Fibroblast of skin of scalp (primary cell): ENCODE data around the gene RAP2C. TPM values are rescaled to one million over a fixed set of nuclear protein-coding genes. Genes with fewer than 3 reads are reported as not detected.

ENCODE experiments used
- DNase-seq: peaks from one replicate; pipeline ENCODE4 v3.0.0-alpha.2; 2013
- polyA plus RNA-seq, 2 experiments: library from polyadenylated mRNA; unstranded; fragments of 120-200 nt; gene quantifications; one replicate each; pipeline ENCODE4 v1.2.1, GENCODE V29; 2013; ENCODE audit not compliant: insufficient read length in 2 of 2

RAP2C gene
- polyA plus RNA-seq (2013, experiment 1 of 2; ENCODE audit: insufficient read length), result 25.8 TPM
- polyA plus RNA-seq (2013, experiment 2 of 2; ENCODE audit: insufficient read length), result 31.6 TPM

DNA sequence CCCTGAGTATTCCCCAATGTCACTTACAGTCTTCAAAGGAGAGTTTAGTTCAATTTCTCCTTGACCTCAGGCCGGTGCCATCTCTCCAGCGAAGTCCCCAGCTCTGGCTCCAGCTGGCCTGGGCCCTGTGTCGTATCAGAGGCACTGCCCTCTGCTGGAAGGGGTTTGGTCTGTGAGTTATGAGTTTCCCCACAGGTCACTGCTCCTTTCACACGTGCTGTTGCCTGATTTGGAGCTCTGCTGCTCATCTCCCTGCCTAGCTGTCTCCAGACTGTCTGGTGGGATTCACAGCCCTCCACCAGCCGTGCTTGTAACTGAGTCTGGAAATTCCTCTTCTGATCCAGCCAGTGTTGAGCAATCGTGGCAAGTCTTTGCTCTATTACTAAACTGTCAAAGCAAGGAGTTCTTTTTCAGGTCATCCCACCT, at the start of gene RAP2C:
RAP2C (minus strand) TSS at position 105 of the 426 bp plus-strand sequence. CDS start 2,179 bp downstream, outside the sequence.
- DNase-seq, result peak; percentile 64

GRCh38 chrX:132267392-132267791, 48.1 kb upstream of the RAP2C start:
- no peak for DNase-seq

GRCh38 chrX:132266583-132267355, 47.5 kb upstream of the RAP2C start:
- DNase-seq, result peak; percentile 42

- no peak for DNase-seq
Observed at GRCh38 chrX:132263127-132263526, 43.9 kb upstream of the RAP2C start.

DNA sequence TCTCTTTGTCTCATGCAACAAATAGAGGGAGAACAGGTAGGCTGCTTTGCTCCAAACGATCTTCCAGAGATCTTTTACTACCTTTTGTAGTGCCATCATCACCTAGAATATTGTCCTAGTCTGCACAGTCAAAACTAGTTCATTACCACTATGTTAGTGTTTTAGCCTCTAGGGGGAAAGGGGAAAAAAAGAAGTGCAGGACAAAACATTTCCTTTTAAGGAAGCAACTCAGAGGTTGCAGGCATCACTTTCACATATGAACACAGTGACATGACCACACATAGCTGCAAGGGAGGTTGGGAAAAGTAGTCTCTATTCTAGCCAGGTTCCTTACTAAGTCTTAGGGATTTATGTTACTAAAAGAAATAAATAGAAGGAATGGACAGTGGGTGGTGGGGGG, 39.3 kb upstream of the RAP2C start:
- peak; percentile 6 for DNase-seq

DNA sequence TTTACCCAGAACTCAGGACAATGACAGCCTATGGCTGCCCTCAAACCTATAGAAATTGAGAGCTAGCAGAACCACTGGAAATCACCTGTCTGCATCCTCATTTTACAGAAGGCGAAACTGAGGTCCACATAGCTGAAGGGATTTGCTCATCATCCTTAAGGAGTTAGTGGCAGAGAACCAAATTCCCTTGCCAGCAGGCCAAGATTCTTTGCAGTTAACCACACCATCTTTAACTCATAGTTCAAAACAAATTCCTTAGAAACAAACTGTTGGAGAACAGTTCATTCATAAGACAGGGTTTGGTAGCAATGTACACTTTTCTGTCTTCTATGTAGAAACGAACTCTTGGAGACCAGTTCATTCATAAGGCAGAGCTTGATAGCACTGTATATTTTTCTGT, 37.9 kb upstream of the RAP2C start:
- DNase-seq, result peak; percentile 19

DNA sequence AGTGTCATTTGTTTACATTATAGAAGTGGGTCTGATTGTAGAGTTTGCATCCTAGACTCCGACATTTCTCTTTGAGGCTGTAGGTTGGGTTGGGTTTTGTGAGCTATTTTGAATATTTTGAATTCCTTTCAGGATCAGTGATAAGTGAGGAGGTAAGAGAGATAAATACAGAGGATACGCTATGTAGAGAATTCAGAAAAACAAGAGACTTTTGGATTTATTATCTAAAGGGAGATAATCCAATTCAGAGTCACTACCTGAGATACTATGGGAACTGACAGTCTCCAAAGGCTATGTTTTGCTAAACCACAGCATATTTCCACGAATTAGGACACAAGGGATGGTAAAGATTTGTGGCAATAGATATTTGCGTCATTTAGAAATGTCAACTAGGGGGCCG, 16.9 kb upstream of the RAP2C start:
- DNase-seq, result no peak

DNA sequence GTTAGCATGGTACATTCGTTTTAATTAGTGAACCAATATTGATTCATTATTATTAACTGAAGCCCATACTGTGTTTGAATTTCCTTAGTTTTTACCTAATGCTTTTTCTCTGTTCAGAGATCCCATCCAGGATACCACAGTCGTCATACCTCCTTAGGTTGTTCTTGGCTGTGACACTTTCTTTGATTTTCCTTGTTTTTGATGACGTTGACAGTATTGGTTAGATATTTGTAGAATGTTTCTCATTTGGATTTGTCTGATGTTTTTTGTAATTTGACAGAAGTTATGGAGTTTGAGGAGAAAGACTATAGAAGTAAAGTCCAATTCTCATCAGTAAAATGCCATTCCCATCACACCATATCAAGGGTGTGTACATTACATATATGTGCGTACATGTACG, 16.2 kb upstream of the RAP2C start:
- DNase-seq, result no peak

GRCh38 chrX:132231587-132231986, 12.3 kb upstream of the RAP2C start:
- no peak for DNase-seq

- peak; percentile 19 for DNase-seq
Observed at GRCh38 chrX:132227383-132228112, 8.3 kb upstream of the RAP2C start.

DNA sequence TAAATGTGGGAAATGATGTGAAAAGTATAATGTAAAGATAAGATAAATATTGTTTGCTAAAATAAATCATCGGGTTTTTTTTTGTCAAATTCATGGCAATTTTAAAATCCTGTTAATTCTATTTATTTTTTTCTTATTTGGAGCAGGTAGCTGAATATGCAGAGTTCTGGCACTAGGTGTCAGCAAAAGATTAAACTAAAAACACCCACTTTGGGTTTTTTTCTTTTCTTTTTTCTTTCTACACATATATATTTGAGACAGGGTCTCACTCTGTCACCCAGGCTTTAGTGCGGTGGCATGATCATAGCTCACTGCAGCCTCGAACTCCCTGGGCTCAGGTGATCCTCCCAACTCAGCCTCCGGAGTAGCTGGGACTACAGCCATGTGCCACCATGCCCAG, 6.9 kb upstream of the RAP2C start:
- DNase-seq, result no peak

DNA sequence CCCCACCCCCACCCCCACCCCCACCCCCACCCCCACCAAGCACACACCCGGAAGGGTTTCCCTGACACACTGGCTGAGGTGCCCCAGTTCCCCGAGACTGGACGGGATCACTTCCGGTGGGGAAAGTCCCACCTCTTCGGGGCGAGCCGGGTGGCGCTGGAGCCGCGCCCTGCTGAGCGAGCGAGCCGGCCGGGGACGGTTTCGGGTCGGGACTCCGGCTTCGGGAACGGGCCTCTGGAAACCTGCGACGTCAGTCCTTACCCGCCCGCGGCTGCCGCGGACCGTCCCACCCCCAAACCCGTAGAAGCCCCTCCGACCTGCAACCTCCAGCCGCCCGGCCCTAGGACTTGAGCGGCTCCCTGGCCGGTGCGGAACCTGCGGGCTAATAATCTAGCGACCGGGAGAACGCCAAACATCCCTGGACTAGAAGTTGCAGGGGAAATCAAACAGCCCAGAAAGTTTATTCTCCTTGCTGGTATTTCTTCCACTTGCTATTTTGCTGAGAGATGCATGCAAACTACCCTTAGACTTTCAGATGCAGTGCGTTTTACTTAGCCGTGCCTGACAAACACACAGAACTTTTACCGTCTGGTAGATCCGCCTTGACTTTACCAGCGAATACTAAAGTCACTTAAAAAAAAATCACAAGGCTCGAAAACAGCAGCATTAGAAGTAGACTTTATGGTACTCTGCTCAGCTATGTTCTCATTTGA, 991 bp downstream of the RAP2C start:
- DNase-seq, result peak; percentile 90

DNA sequence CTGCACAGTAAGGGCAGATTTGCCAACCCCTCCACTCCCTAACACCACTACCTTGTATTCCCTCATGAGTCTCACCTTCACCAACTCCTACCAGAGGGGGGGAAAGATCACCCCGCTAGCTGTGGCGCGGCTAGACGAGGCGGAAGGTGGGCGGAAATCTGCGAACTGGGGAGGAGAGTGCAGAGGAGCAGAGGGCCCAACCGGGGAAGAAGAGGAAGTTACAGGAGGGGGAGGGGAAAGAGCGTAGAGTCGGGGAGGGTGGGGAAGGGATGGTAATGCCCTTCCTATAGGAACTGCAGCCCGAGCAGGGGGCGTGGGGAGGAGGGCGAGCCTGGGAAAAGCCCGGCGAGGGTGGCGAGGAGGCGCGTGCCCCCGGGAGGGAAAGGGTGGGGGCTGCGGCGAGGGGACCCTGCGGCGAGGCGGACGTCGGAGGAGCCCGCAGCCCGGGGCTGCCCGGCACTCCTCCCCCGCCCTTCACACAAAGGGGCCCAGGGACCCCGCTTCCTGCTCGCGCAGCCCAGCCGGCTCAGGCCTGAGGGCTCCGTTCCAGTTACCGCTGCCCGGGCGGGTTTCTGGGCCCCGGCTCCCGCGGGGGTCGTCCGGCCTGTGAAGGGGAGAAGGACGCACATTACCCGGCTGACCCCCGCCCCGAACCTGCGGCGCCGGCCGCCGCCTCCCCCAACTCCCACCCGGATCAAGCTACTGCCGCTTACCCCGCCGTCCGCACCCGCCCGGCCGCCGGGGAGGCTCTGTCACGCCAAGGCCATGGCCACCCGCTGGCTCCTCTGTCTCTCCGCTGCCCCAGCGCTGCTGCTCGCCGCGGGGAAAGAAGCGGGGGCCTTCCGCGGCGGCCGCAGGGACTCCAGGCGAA, 1.8 kb downstream of the RAP2C start:
- peak; percentile 80 for DNase-seq

DNA sequence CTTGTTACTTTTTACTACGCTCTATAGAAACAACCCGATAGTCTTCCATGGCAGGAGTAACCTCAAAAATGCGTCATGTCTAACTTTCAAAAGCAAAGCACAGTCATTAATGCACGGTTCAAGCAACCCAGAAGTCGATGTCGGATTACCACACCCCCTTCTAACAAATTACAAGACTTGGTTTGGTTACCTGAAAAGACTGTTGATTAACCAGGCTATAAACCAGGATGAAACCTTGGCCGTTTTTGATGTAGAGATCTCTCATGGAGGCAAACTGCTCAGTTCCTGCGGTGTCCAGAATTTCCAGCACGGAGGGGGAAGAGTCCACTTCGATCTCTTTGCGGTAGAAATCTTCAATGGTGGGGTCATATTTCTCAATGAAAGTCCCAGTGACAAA, 2.4 kb downstream of the RAP2C start:
- no peak for DNase-seq

DNA sequence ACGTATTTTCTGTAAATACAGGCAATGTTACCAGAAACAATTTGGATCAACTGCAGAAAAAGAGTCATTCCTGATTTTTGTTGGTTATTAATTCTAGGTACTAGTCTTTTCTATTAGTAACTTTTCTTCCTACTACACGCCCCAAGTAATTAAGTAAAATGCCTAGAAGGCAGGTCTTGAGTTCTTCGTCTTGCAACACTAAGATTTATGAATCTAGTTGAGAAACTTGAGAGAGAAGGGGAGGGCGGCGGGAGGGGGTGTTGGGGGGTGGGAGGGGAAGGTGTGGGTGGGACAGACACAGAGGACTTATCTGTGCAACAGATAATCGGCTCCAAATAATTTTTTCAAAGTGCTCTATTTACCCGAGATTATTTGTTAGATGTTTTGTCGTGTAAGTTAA, 3.0 kb downstream of the RAP2C start:
- no peak for DNase-seq

GRCh38 chrX:132214518-132214917, 4.7 kb downstream of the RAP2C start:
- DNase-seq, result no peak

GRCh38 chrX:132209527-132209926, 9.7 kb downstream of the RAP2C start:
- peak; percentile 68 for DNase-seq

GRCh38 chrX:132208422-132208821, 10.8 kb downstream of the RAP2C start:
- no peak for DNase-seq

DNA sequence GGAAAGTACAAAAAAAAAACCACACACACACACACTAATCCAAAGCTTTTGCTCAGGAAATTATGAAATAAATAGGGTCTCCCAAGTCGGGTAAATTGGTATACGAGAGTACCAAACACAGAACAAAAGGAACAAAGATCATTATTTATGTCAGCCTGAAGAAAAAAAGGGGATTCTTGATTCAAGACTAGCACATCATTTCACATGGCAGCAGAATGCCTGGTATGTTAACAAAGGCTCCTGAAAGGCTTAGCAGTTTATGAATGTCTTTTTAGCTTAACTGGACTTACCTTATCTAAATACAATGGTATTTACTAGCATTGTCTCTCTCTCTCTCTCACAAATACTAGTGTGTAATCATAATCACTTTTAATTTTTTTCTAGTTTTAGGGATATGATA, 11.3 kb downstream of the RAP2C start:
- no peak for DNase-seq

- no peak for DNase-seq
Observed at GRCh38 chrX:132206259-132206658, 13.0 kb downstream of the RAP2C start.

DNA sequence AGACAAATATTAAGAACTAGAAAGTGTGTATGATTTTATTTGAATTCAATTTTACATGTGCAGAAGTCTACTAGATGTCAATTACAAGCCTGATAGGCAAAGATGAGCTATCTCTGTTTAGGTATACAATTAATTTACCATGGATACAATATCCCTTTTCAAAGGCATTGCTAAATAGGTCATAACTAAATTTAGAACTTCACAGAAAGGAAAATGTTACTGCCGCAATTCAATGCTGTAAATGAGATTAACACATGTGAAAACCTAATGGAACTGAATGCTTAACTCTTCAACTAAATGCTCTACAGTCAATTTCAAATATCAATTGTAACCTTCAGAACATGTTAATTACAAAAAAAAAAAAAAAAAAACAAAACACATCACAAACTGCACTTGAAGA, 14.6 kb downstream of the RAP2C start:
- DNase-seq, result no peak

DNA sequence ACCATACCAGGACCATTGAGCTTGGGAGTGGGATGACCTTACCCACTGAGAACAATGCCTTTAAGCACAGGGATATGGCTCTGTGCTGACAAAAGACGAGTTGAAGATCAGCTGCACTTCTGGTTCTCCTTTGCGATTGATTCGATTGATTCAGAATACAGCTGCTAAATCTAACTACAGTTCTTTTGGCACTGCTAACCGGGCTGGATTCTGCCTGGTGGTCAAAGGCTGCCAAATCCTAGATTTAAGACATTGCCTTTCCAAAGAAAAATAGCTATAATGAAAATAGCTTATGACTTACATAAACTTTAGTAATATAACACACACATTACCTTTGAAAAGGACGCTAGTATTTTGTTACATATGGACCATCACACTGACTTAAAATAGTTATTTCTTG, 18.3 kb downstream of the RAP2C start:
- DNase-seq, result no peak
